GM12892 (cell line): ENCODE measurements around the gene STAB2.

ENCODE experiments used
- POLR2A ChIP-seq: IDR thresholded peaks from 2 replicates; pipeline ENCODE4 v1.6.1; 2011; ENCODE audit warnings: low read depth, low read length, control low read depth
- POLR2AphosphoS5 ChIP-seq: IDR thresholded peaks from 2 replicates; pipeline ENCODE4 v1.6.1; 2011; ENCODE audit warnings: low read depth, low read length, control low read depth
- TAF1 ChIP-seq: IDR thresholded peaks from 2 replicates; pipeline ENCODE4 v1.6.1; 2011; ENCODE audit warnings: low read depth, mild to moderate bottlenecking, control low read depth, low read length, borderline replicate concordance

- TF ChIP-seq POLR2A (no peak), POLR2AphosphoS5 (no peak), TAF1 (no peak)
These were observed 206.5 kb downstream of the STAB2 start for GRCh38 chr12:103793512-103794045.
